Endodermal cell (in vitro differentiated cells): ENCODE data around the gene IL12B. TPM values are rescaled to one million over a fixed set of nuclear protein-coding genes. Genes with fewer than 3 reads are reported as not detected.
A peak's percentile ranks its signal among the peaks of the same experiment; 100 is the strongest.

Source experiments
- DNase-seq: peaks from one replicate; pipeline ENCODE4 v3.0.0-alpha.2; 2017
- H3K27ac ChIP-seq: 2 replicates; pipeline ENCODE4 v1.5.1; 2013; ENCODE audit warnings: mild to moderate bottlenecking, low read depth, low read length, moderate library complexity
- H3K27me3 ChIP-seq: 2 replicates; pipeline ENCODE4 v1.6.1; 2013; ENCODE audit warnings: mild to moderate bottlenecking, low read length, moderate library complexity; ENCODE audit not compliant: insufficient read depth, control insufficient read depth, poor library complexity, severe bottlenecking
- H3K36me3 ChIP-seq: 2 replicates; pipeline ENCODE4 v1.7.0; 2013; ENCODE audit warnings: mild to moderate bottlenecking, low read length, moderate library complexity; ENCODE audit not compliant: control insufficient read depth, insufficient read depth
- H3K4me1 ChIP-seq: one replicate; pipeline ENCODE4 v1.7.0; 2013; ENCODE audit warnings: low read length; ENCODE audit not compliant: control insufficient read depth, insufficient read depth
- H3K4me3 ChIP-seq: 2 replicates; pipeline ENCODE4 v1.5.1; 2013; ENCODE audit warnings: mild to moderate bottlenecking, low read length, moderate library complexity
- H3K9ac ChIP-seq: 2 replicates; pipeline ENCODE4 v1.6.1; 2013; ENCODE audit warnings: mild to moderate bottlenecking, low read length, moderate library complexity; ENCODE audit not compliant: poor library complexity, severe bottlenecking; ENCODE audit errors: extremely low read depth
- H3K9me3 ChIP-seq: 2 replicates; pipeline ENCODE4 v1.6.1; 2013; ENCODE audit warnings: mild to moderate bottlenecking, low read length, moderate library complexity; ENCODE audit not compliant: control insufficient read depth
- H3K27ac Mint-ChIP-seq: 2 replicates; pipeline ENCODE4 v1.8.0; 2020; ENCODE audit warnings: mixed read lengths
- H3K27me3 Mint-ChIP-seq: 2 replicates; pipeline ENCODE4 v1.8.0; 2021; ENCODE audit warnings: mild to moderate bottlenecking, mixed read lengths; ENCODE audit not compliant: insufficient read depth
- H3K36me3 Mint-ChIP-seq: 2 replicates; pipeline ENCODE4 v1.8.0; 2020; ENCODE audit warnings: low read depth, mixed read lengths
- H3K4me1 Mint-ChIP-seq: 2 replicates; pipeline ENCODE4 v1.8.0; 2020; ENCODE audit warnings: mixed read lengths
- H3K4me3 Mint-ChIP-seq: 2 replicates; pipeline ENCODE4 v1.8.0; 2020; ENCODE audit warnings: mild to moderate bottlenecking, moderate library complexity, mixed read lengths
- H3K9me3 Mint-ChIP-seq: 2 replicates; pipeline ENCODE4 v1.8.0; 2020; ENCODE audit warnings: mild to moderate bottlenecking, mixed read lengths
- WGBS, 2 experiments: methylation state at CpG; one replicate each; pipeline versions ENCODE4 v1.1.5 to v1.1.7; 2013; ENCODE audit warnings: missing lambda C conversion rate in 2 of 2, mixed read lengths in 1 of 2; ENCODE audit not compliant: insufficient coverage in 1 of 2, insufficient read length in 1 of 2; 5-methylcytosine and 5-hydroxymethylcytosine counted together
- total RNA-seq, 2 donors: library from RNA; stranded (reverse); fragmentation: NEBNext Ultra II Directional in 1 of 2; extraction: Animal tissue kit (Norgen Biotek cat#: 25700) in 1 of 2; gene quantifications; 2 replicates in 1 of 2; 3 replicates in 1 of 2; pipeline ENCODE4 v1.2.1, GENCODE V29; 2021
- TF ChIP-seq, protein P1 (sequence below): fragments of 200-600 bp; sonication (generic); conservative IDR thresholded peaks from 2 replicates; pipeline ENCODE4 v1.5.0; 2021; ENCODE audit warnings: antibody characterized with exemption, mild to moderate bottlenecking

Gene IL12B
- total RNA-seq, 2 donors from 2014 or later, result not detected

GRCh38 chr5:159311063-159311462, 19.2 kb downstream of the IL12B start:
- Histone ChIP-seq H3K27me3 (peaks cover 50% of the 10 kb centered on the region), H3K27ac (no peak overlapping the region), H3K36me3 (no peaks in the 10 kb centered on the region), H3K9me3 (no peaks in the 10 kb centered on the region), H3K4me1 (no peaks in the 10 kb centered on the region), H3K4me3 (peak overlapping the region; percentile 38), H3K9ac (no peak overlapping the region)
- no peak for DNase-seq
- Mint-ChIP-seq H3K4me1 (peaks cover 7% of the 10 kb centered on the region), H3K9me3 (no peaks in the 10 kb centered on the region), H3K27ac (no peak overlapping the region), H3K36me3 (no peaks in the 10 kb centered on the region), H3K4me3 (peak overlapping the region; percentile 46), H3K27me3 (peaks cover 52% of the 10 kb centered on the region)
- TF ChIP-seq, protein P1, sequence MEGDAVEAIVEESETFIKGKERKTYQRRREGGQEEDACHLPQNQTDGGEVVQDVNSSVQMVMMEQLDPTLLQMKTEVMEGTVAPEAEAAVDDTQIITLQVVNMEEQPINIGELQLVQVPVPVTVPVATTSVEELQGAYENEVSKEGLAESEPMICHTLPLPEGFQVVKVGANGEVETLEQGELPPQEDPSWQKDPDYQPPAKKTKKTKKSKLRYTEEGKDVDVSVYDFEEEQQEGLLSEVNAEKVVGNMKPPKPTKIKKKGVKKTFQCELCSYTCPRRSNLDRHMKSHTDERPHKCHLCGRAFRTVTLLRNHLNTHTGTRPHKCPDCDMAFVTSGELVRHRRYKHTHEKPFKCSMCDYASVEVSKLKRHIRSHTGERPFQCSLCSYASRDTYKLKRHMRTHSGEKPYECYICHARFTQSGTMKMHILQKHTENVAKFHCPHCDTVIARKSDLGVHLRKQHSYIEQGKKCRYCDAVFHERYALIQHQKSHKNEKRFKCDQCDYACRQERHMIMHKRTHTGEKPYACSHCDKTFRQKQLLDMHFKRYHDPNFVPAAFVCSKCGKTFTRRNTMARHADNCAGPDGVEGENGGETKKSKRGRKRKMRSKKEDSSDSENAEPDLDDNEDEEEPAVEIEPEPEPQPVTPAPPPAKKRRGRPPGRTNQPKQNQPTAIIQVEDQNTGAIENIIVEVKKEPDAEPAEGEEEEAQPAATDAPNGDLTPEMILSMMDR, result no peak
- 76% methylated on average over 7 of the region's 7 CpGs; no CpG with 5 or more reads in 1 of the 2 experiments for WGBS, 2 experiments

DNA sequence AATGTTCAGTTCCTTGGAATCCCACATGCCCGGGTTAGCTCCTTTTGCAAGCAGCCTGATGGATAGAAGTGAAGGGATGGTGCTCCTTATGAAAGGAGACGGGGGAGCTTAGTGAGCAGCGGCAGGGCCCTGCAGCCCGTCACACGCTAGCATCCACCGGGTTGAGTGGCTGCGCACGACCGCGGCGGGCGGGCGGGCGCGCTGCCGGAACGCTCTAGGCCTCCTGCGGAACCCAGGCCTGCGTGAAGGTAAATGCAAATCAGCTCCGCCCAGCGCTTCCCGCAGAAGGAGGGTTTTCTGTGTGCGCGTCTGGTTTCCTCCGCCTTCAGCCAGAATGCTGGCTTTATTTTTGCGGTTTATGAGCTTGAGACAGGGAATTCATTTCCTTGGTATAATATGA, 19.8 kb downstream of the IL12B start:
- TF ChIP-seq, protein P1, result no peak
- H3K27ac Mint-ChIP-seq, result no peak overlapping the region
- no peaks in the 10 kb centered on the region for H3K36me3 Mint-ChIP-seq
- DNase-seq, result peak; percentile 81
- peaks cover 7% of the 10 kb centered on the region for H3K4me1 Mint-ChIP-seq
- no peaks in the 10 kb centered on the region for H3K9me3 Mint-ChIP-seq
- no peaks in the 10 kb centered on the region for H3K36me3 ChIP-seq
- 18 to 19% methylated on average over 14 to 26 of the region's 26 CpGs for WGBS, 2 experiments
- no peaks in the 10 kb centered on the region for H3K9me3 ChIP-seq
- peak overlapping the region; percentile 46 for H3K4me3 Mint-ChIP-seq
- no peak overlapping the region for H3K27ac ChIP-seq
- H3K9ac ChIP-seq, result no peak overlapping the region
- peaks cover 52% of the 10 kb centered on the region for H3K27me3 Mint-ChIP-seq
- H3K4me1 ChIP-seq, result no peaks in the 10 kb centered on the region
- H3K27me3 ChIP-seq, result peaks cover 50% of the 10 kb centered on the region
- peak overlapping the region; percentile 38 for H3K4me3 ChIP-seq

GRCh38 chr5:159309689-159310433, 20.4 kb downstream of the IL12B start:
- TF ChIP-seq, protein P1, result no peak
- H3K36me3 Mint-ChIP-seq, result no peaks in the 10 kb centered on the region
- peak overlapping the region; percentile 46 for H3K4me3 Mint-ChIP-seq
- DNase-seq, result no peak
- Histone ChIP-seq H3K4me3 (peak overlapping the region; percentile 38), H3K4me1 (no peaks in the 10 kb centered on the region), H3K36me3 (no peaks in the 10 kb centered on the region), H3K27me3 (peaks cover 50% of the 10 kb centered on the region), H3K27ac (no peak overlapping the region), H3K9ac (no peak overlapping the region), H3K9me3 (no peaks in the 10 kb centered on the region)
- H3K27ac Mint-ChIP-seq, result no peak overlapping the region
- H3K27me3 Mint-ChIP-seq, result peaks cover 52% of the 10 kb centered on the region
- peaks cover 7% of the 10 kb centered on the region for H3K4me1 Mint-ChIP-seq
- WGBS, 2 experiments, result 89 to 91% methylated on average over 7 to 8 of the region's 8 CpGs
- H3K9me3 Mint-ChIP-seq, result no peaks in the 10 kb centered on the region
